Caco-2 (cell line): Measurements from ENCODE around the gene PITPNB. TPM values are rescaled to one million over a fixed set of nuclear protein-coding genes. Genes with fewer than 3 reads are reported as not detected.
A peak's percentile ranks its signal among the peaks of the same experiment; 100 is the strongest.

Experiments
- BruUV-seq: library from RNA; stranded (reverse); fragments of 400-500 nt; replicated peaks from 2 replicates; lab custom pipeline; 2021; lab: Mats Ljungman, UMichigan
- CTCF ChIA-PET: fragments of 300-600 bp; sonication (Branson Sonifier 250); formaldehyde crosslinking; loops from one replicate; lab custom pipeline; 2022; ENCODE audit warnings: antibody characterized with exemption; lab: Charles Lee
- POLR2A ChIA-PET: fragments of 300-600 bp; sonication (Branson Sonifier 250); formaldehyde crosslinking; loops from one replicate; lab custom pipeline; 2022; ENCODE audit warnings: antibody characterized with exemption; lab: Charles Lee
- DNase-seq, 2 experiments: peaks; one replicate each; pipeline versions ENCODE4 v3.0.0 to v3.0.0-alpha.2; 2020 to 2022
- H3K27me3 ChIP-seq: replicated peaks from 2 replicates; pipeline ENCODE4 v1.6.0; 2011; ENCODE audit warnings: low read length; ENCODE audit not compliant: control insufficient read depth, insufficient read depth
- H3K36me3 ChIP-seq: 2 replicates; pipeline ENCODE4 v1.5.1; 2011; ENCODE audit warnings: low read length; ENCODE audit not compliant: control insufficient read depth, insufficient read depth
- H3K4me1 ChIP-seq: fragments of 250-450 bp; sonication (Bioruptor Pico); 2 replicates; pipeline ENCODE4 v1.5.1; 2020; ENCODE audit warnings: mild to moderate bottlenecking
- H3K4me3 ChIP-seq: 2 replicates; pipeline ENCODE4 v1.5.1; 2011; ENCODE audit warnings: low read depth, mild to moderate bottlenecking, control low read depth, low read length
- H3K9me3 ChIP-seq: fragments of 250-450 bp; sonication (Bioruptor Pico); 2 replicates; pipeline ENCODE4 v1.5.1; 2020; ENCODE audit warnings: mild to moderate bottlenecking, moderate library complexity
- H3K27ac Mint-ChIP-seq: one replicate; pipeline ENCODE4 v1.8.0; 2022; ENCODE audit warnings: mixed read lengths; ENCODE audit not compliant: unreplicated experiment
- H3K27me3 Mint-ChIP-seq: one replicate; pipeline ENCODE4 v1.8.0; 2022; ENCODE audit warnings: mixed read lengths; ENCODE audit not compliant: insufficient read depth, unreplicated experiment
- H3K36me3 Mint-ChIP-seq: one replicate; pipeline ENCODE4 v1.8.0; 2022; ENCODE audit warnings: mild to moderate bottlenecking, mixed read lengths; ENCODE audit not compliant: insufficient read depth, unreplicated experiment
- H3K4me1 Mint-ChIP-seq: one replicate; pipeline ENCODE4 v1.8.0; 2022; ENCODE audit warnings: low read depth, mixed read lengths; ENCODE audit not compliant: unreplicated experiment
- H3K4me3 Mint-ChIP-seq: one replicate; pipeline ENCODE4 v1.8.0; 2022; ENCODE audit warnings: mild to moderate bottlenecking, moderate library complexity, mixed read lengths; ENCODE audit not compliant: unreplicated experiment
- H3K9me3 Mint-ChIP-seq: one replicate; pipeline ENCODE4 v1.8.0; 2022; ENCODE audit warnings: mixed read lengths; ENCODE audit not compliant: unreplicated experiment
- CTCF ChIP-seq, 2 experiments: fragments of 200-600 bp in 1 of 2; IDR thresholded peaks; 1 replicate in 1 of 2; 2 replicates in 1 of 2; pipeline versions ENCODE4 v1.5.1 to v1.8.0; 2011 to 2022; ENCODE audit warnings: antibody characterized with exemption in 1 of 2, control low read depth in 1 of 2, inconsistent platforms in 1 of 2, low read depth in 1 of 2, low read length in 1 of 2, mild to moderate bottlenecking in 1 of 2, moderate library complexity in 1 of 2; ENCODE audit not compliant: insufficient read depth in 1 of 2, severe bottlenecking in 1 of 2, unreplicated experiment in 1 of 2
- intact Hi-C: fragments of 100-400 bp; cut with micrococcal nuclease; formaldehyde crosslinking; loops from one replicate; pipeline ENCODE4 v1.10.0; 2022; ENCODE audit not compliant: unreplicated experiment
- total RNA-seq: library from RNA; stranded (reverse); gene quantifications from 2 replicates; pipeline ENCODE4 v1.2.3, GENCODE V29; 2022

Gene PITPNB
- total RNA-seq, 1 experiment from 2014 or later: 81.7 TPM

GRCh38 chr22:27829620-27830019 is 89.4 kb downstream of the PITPNB start:
- no peak overlapping the region for H3K27ac Mint-ChIP-seq
- peaks cover 8% of the 10 kb centered on the region for H3K36me3 Mint-ChIP-seq
- H3K27me3 Mint-ChIP-seq: no peaks in the 10 kb centered on the region
- no peak overlapping the region for H3K4me3 ChIP-seq
- ChIA-PET CTCF (no interaction called here), POLR2A (no interaction called here)
- intact Hi-C loops: no loop called here
- H3K9me3 ChIP-seq: no peaks in the 10 kb centered on the region
- H3K4me3 Mint-ChIP-seq: no peak overlapping the region
- no peaks in the 10 kb centered on the region for H3K27me3 ChIP-seq
- H3K36me3 ChIP-seq: no peaks in the 10 kb centered on the region
- no TSS peak for BruUV-seq
- H3K9me3 Mint-ChIP-seq: no peaks in the 10 kb centered on the region
- no peak for DNase-seq
- no peak for TF ChIP-seq CTCF (IDR thresholded peaks at IDR 0.05; ENCODE audit: insufficient read depth in 1 of 2, low read depth in 1 of 2, low read length in 1 of 2, severe bottlenecking in 1 of 2, unreplicated experiment in 1 of 2)
- H3K4me1 ChIP-seq: no peaks in the 10 kb centered on the region
- H3K4me1 Mint-ChIP-seq: no peaks in the 10 kb centered on the region

- Mint-ChIP-seq H3K4me1 (no peaks in the 10 kb centered on the region), H3K9me3 (no peaks in the 10 kb centered on the region), H3K36me3 (no peaks in the 10 kb centered on the region), H3K27me3 (no peaks in the 10 kb centered on the region), H3K4me3 (no peak overlapping the region), H3K27ac (no peak overlapping the region)
- no peaks in the 10 kb centered on the region for H3K9me3 ChIP-seq
- no peak overlapping the region for H3K4me3 ChIP-seq
- no peaks in the 10 kb centered on the region for H3K36me3 ChIP-seq
- no TSS peak for BruUV-seq
- intact Hi-C loops: no loop called here
- CTCF ChIA-PET: no interaction called here
- TF ChIP-seq CTCF (IDR thresholded peaks at IDR 0.05; ENCODE audit: insufficient read depth in 1 of 2, low read depth in 1 of 2, low read length in 1 of 2, severe bottlenecking in 1 of 2, unreplicated experiment in 1 of 2): no peak
- H3K4me1 ChIP-seq: no peaks in the 10 kb centered on the region
- POLR2A ChIA-PET: no interaction called here
- H3K27me3 ChIP-seq: no peaks in the 10 kb centered on the region
- DNase-seq: no peak
These were observed 91.2 kb downstream of the PITPNB start for GRCh38 chr22:27827604-27828587.

- no peak overlapping the region for H3K4me3 Mint-ChIP-seq
- H3K9me3 Mint-ChIP-seq: no peaks in the 10 kb centered on the region
- ChIA-PET POLR2A (no interaction called here), CTCF (interaction anchor here (0.6 kb wide), 3 partner anchors 12 to 306 kb away, joined by 3 read pairs; no protein-coding TSS in a partner anchor)
- H3K9me3 ChIP-seq: no peaks in the 10 kb centered on the region
- no peaks in the 10 kb centered on the region for H3K4me1 Mint-ChIP-seq
- H3K4me3 ChIP-seq: no peak overlapping the region
- TF ChIP-seq CTCF (IDR thresholded peaks at IDR 0.05; ENCODE audit: insufficient read depth in 1 of 2, low read depth in 1 of 2, low read length in 1 of 2, severe bottlenecking in 1 of 2, unreplicated experiment in 1 of 2): peak; percentile 23 to 37
- no peaks in the 10 kb centered on the region for H3K36me3 Mint-ChIP-seq
- no peaks in the 10 kb centered on the region for H3K4me1 ChIP-seq
- no peak overlapping the region for H3K27ac Mint-ChIP-seq
- H3K27me3 Mint-ChIP-seq: no peaks in the 10 kb centered on the region
- BruUV-seq: no TSS peak
- DNase-seq: peak in 1 of 2 experiments; percentile 16
- no peaks in the 10 kb centered on the region for H3K36me3 ChIP-seq
- intact Hi-C loops: no loop called here
- H3K27me3 ChIP-seq: no peaks in the 10 kb centered on the region
These were observed 93.9 kb downstream of the PITPNB start for GRCh38 chr22:27825174-27825573.
